Measurements from ENCODE around the gene TSPAN4. TPM values are rescaled to one million over a fixed set of nuclear protein-coding genes. Genes with fewer than 3 reads are reported as not detected.
A peak's percentile ranks its signal among the peaks of the same experiment; 100 is the strongest.

Gene TSPAN4
- total and polyA plus RNA-seq, 12 donors, result 22.2 to 66.5 (median 29.5) TPM

GRCh38 chr11:815675-816432 lies 26.8 kb upstream of the TSPAN4 start:
- intact Hi-C loops (cut with DNase I), result no loop called here

GRCh38 chr11:816433-816779 lies 26.2 kb upstream of the TSPAN4 start:
- no peak for TF ChIP-seq CTCF (IDR thresholded peaks at IDR 0.05)
- no peaks in the 10 kb centered on the region for H3K27me3 ChIP-seq

More at GRCh38 chr11:815675-816432, 26.8 kb upstream of the TSPAN4 start:
- Histone ChIP-seq H3K27me3 (no peaks in the 10 kb centered on the region), H3K36me3 (peaks cover 0 to 44% (median 23%) of the 10 kb centered on the region in 9 donors), H3K27ac (no peak overlapping the region), H3K9me3 (no peaks in the 10 kb centered on the region), H3K4me1 (peaks cover 6 to 32% (median 25%) of the 10 kb centered on the region in 9 donors), H3K4me3 (no peak overlapping the region)
- 85 to 90% methylated on average over 11 of the region's 11 CpGs for WGBS, 2 donors
- DNase-seq (no peak), ATAC-seq (no peak)
- TF ChIP-seq CTCF (IDR thresholded peaks at IDR 0.05), result no peak

DNA sequence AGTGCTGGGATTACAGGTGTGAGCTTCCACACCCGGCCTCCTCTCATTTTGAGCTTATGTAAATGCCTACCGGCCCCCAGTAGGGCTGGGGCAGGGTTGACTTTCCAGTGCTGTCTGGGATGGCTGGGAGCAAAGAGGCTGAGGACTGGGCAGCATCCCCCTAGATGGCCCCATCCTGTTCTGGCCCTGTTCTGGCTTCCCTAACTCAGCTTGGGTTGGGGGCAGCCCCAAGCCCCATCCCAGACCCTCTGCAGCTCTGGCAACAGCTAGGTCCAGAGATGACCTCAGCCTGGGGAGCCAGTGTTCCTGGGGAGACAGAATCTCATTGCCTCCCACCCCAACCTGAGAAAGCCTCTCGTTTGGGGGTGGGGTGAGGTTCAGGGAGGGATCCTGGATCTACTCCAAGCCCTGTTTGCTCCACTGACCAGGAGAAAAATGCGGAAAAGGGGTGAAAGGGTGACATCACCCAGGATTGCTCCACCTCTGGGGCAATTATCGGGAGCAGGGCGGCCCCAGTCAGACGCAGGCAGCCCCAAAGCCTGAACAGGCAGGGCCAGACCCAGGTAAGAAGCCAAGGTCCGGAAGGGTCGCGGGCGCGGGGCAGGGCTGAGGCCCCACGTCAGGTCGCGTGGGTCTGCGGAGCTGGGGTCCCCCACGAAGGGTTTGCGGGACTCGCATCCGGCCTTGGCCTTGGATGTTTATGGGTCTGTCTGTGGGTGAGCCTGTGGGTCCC lies 24.1 kb upstream of the TSPAN4 start, which contains the start of gene PNPLA2:
Gene PNPLA2 (plus strand): TSS at position 519 of the 733 bp plus-strand sequence. CDS start 805 bp downstream, outside the sequence.
- peak within 1 kb of the TSS; percentile 87 to 99 (median 98) for H3K27ac ChIP-seq
- DNase-seq (no peak), ATAC-seq (peak in 4 of 8 donors; percentile 0 to 1 (median 0))
- H3K4me1 ChIP-seq, result peaks cover 16 to 43% (median 34%) of the 10 kb centered on the region in 9 donors
- H3K4me3 ChIP-seq, result peak within 1 kb of the TSS; percentile 69 to 99 (median 92)
- no peak for TF ChIP-seq CTCF (IDR thresholded peaks at IDR 0.05)
- no peaks in the 10 kb centered on the region for H3K9me3 ChIP-seq
- no peaks in the 10 kb centered on the region for H3K27me3 ChIP-seq
- peaks cover 0 to 42% (median 6%) of the 10 kb centered on the region in 9 donors for H3K36me3 ChIP-seq
- WGBS, 2 donors, result 32% methylated on average over 20 of the region's 20 CpGs
- intact Hi-C loops (cut with DNase I), result no loop called here

More at GRCh38 chr11:816433-816779, 26.2 kb upstream of the TSPAN4 start:
- no peak for ATAC-seq
- Histone ChIP-seq H3K4me3 (no peak overlapping the region), H3K4me1 (peaks cover 8 to 32% (median 25%) of the 10 kb centered on the region in 9 donors), H3K27ac (no peak overlapping the region), H3K36me3 (peaks cover 0 to 42% (median 23%) of the 10 kb centered on the region in 9 donors), H3K9me3 (no peaks in the 10 kb centered on the region)
- 78 to 80% methylated on average over 11 of the region's 11 CpGs for WGBS, 2 donors
- intact Hi-C loops (cut with DNase I), result no loop called here
- DNase-seq, result no peak

- WGBS, 2 donors, result 0 to 1% methylated on average over 78 to 96 of the region's 96 CpGs
- no peaks in the 10 kb centered on the region for H3K9me3 ChIP-seq
- ATAC-seq (peak; percentile 70 to 92 (median 79)), DNase-seq (peak; percentile 93 to 95)
- peak overlapping the region; percentile 69 to 99 (median 92) for H3K4me3 ChIP-seq
- H3K27me3 ChIP-seq, result no peaks in the 10 kb centered on the region
- H3K27ac ChIP-seq, result peak overlapping the region; percentile 87 to 99 (median 98)
- TF ChIP-seq CTCF (IDR thresholded peaks at IDR 0.05), result peak in 5 of 9 donors; percentile 14 to 35 (median 27)
- peaks cover 0 to 42% (median 12%) of the 10 kb centered on the region in 9 donors for H3K36me3 ChIP-seq
- H3K4me1 ChIP-seq, result peaks cover 16 to 46% (median 34%) of the 10 kb centered on the region in 9 donors
- intact Hi-C loops (cut with DNase I), result no loop called here
These were observed 23.3 kb upstream of the TSPAN4 start for GRCh38 chr11:819129-819931.

Measured in heart right ventricle (tissue), 16 donors.